Mesendoderm (in vitro differentiated cells): ENCODE measurements around the gene FOXL2.

Experiments used
- DNase-seq: peaks from one replicate; pipeline ENCODE4 v3.0.0; 2013
- H2AK5ac ChIP-seq: 2 replicates; pipeline ENCODE4 v1.6.1; 2013; ENCODE audit warnings: low read length, inconsistent platforms
- H2BK120ac ChIP-seq: 2 replicates; pipeline ENCODE4 v1.6.1; 2013; ENCODE audit warnings: low read depth, mild to moderate bottlenecking, low read length, moderate library complexity, mixed read lengths
- H2BK15ac ChIP-seq: replicated peaks from 2 replicates; pipeline ENCODE4 v1.6.1; 2013; ENCODE audit warnings: low read depth, mild to moderate bottlenecking, moderate library complexity
- H2BK5ac ChIP-seq: 2 replicates; pipeline ENCODE4 v1.6.1; 2013; ENCODE audit warnings: low read length, inconsistent platforms
- H3K18ac ChIP-seq: 2 replicates; pipeline ENCODE4 v1.6.1; 2013; ENCODE audit warnings: mild to moderate bottlenecking, low read length, mixed read lengths
- H3K23ac ChIP-seq: one replicate; pipeline ENCODE4 v1.6.1; 2013; ENCODE audit warnings: low read length
- H3K27ac ChIP-seq: 2 replicates; pipeline ENCODE4 v1.5.1; 2013; ENCODE audit warnings: low read depth, mild to moderate bottlenecking, inconsistent platforms, low read length, moderate library complexity
- H3K27me3 ChIP-seq: 2 replicates; pipeline ENCODE4 v1.6.1; 2013; ENCODE audit warnings: low read length, control low read depth, mild to moderate bottlenecking, inconsistent platforms; ENCODE audit not compliant: insufficient read depth, poor library complexity
- H3K36me3 ChIP-seq: 2 replicates; pipeline ENCODE4 v1.6.1; 2013; ENCODE audit warnings: low read length, inconsistent platforms; ENCODE audit not compliant: control insufficient read depth, insufficient read depth
- H3K4ac ChIP-seq: one replicate; pipeline ENCODE4 v1.6.1; 2013; ENCODE audit warnings: low read depth, mild to moderate bottlenecking, low read length, moderate library complexity
- H3K4me1 ChIP-seq: 2 replicates; pipeline ENCODE4 v1.6.1; 2013; ENCODE audit warnings: low read depth, low read length, inconsistent platforms; ENCODE audit not compliant: control insufficient read depth
- H3K4me2 ChIP-seq: 2 replicates; pipeline ENCODE4 v1.6.1; 2013; ENCODE audit warnings: low read length
- H3K4me3 ChIP-seq: 2 replicates; pipeline ENCODE4 v1.5.1; 2013; ENCODE audit warnings: mild to moderate bottlenecking, low read length
- H3K56ac ChIP-seq: one replicate; pipeline ENCODE4 v1.6.1; 2013; ENCODE audit warnings: low read length
- H3K79me1 ChIP-seq: 2 replicates; pipeline ENCODE4 v1.6.1; 2013; ENCODE audit warnings: low read length, inconsistent platforms
- H3K79me2 ChIP-seq: 2 replicates; pipeline ENCODE4 v1.6.1; 2013; ENCODE audit warnings: mild to moderate bottlenecking, low read length; ENCODE audit not compliant: control insufficient read depth, insufficient read depth
- H3K9ac ChIP-seq: 2 replicates; pipeline ENCODE4 v1.6.1; 2013; ENCODE audit warnings: low read length, inconsistent platforms
- H4K5ac ChIP-seq: one replicate; pipeline ENCODE4 v1.6.1; 2013; ENCODE audit warnings: low read length
- H4K8ac ChIP-seq: one replicate; pipeline ENCODE4 v1.6.1; 2013; ENCODE audit warnings: low read depth, mild to moderate bottlenecking, control low read depth, low read length, moderate library complexity
- WGBS: extraction: QIAGEN DNeasy Blood & Tissue Kit; methylation state at CpG from one replicate; pipeline ENCODE4 v1.1.7; 2013; ENCODE audit warnings: low lambda C conversion rate, missing lambda C conversion rate; ENCODE audit not compliant: insufficient coverage; ENCODE audit errors: extremely low coverage; 5-methylcytosine and 5-hydroxymethylcytosine counted together

FOXL2 gene

DNA sequence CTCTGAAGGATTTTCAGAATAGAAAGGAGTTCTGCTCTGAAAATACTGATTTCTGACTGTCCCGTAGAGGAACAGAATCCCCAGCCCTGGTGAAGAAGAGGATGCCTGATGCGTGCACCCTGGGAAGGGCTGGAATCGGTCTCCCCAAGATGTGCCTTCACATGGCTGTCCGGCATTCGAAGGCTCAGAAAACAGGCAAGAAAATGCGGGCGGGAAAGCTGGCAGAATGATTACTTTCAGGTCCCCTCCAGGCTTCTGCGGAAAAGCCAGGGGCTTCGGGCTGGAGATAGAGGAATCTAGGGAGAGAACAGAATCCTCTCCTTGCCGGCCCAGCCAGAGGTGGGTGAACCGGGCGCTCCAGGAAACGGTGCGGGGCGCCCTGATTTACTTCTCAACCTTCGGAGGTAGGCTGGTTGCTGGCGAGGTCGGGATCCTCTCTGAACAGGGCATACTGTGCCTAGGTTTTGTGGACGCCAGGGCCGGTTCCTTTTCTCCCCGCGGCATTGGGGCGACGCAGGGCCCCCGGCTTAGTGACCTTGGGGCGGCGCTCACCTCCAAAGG is 2.6 kb upstream of the FOXL2 start:
- H2BK120ac ChIP-seq, result no peak overlapping the region
- no peak overlapping the region for H3K27ac ChIP-seq
- H3K4me3 ChIP-seq, result no peak overlapping the region
- no peak overlapping the region for H3K18ac ChIP-seq
- peak overlapping the region; percentile 62 for H3K4me2 ChIP-seq
- H2BK15ac ChIP-seq, result no peak overlapping the region
- H2BK5ac ChIP-seq, result no peak overlapping the region
- peak overlapping the region; percentile 73 for H3K56ac ChIP-seq
- H3K9ac ChIP-seq, result peak overlapping the region; percentile 50
- no peak overlapping the region for H4K5ac ChIP-seq
- H3K23ac ChIP-seq, result no peak overlapping the region
- H4K8ac ChIP-seq, result no peak overlapping the region
- no peaks in the 10 kb centered on the region for H3K79me2 ChIP-seq
- no CpG with 5 or more reads among the region's 27 CpGs for WGBS
- no peaks in the 10 kb centered on the region for H3K36me3 ChIP-seq
- H2AK5ac ChIP-seq, result no peak overlapping the region
- H3K79me1 ChIP-seq, result no peaks in the 10 kb centered on the region
- DNase-seq, result no peak
- peaks cover 4% of the 10 kb centered on the region for H3K4me1 ChIP-seq
- H3K27me3 ChIP-seq, result peaks cover 29% of the 10 kb centered on the region
- H3K4ac ChIP-seq, result no peak overlapping the region

GRCh38 chr3:138949002-138949418 is 2.1 kb upstream of the FOXL2 start:
- no peak overlapping the region for H2AK5ac ChIP-seq
- peaks cover 32% of the 10 kb centered on the region for H3K27me3 ChIP-seq
- no peak overlapping the region for H3K4ac ChIP-seq
- no peaks in the 10 kb centered on the region for H3K36me3 ChIP-seq
- H3K23ac ChIP-seq, result no peak overlapping the region
- no peak overlapping the region for H3K4me3 ChIP-seq
- H3K27ac ChIP-seq, result no peak overlapping the region
- no peak overlapping the region for H2BK5ac ChIP-seq
- no peak overlapping the region for H2BK15ac ChIP-seq
- no peak overlapping the region for H4K8ac ChIP-seq
- H3K9ac ChIP-seq, result no peak overlapping the region
- peak overlapping the region; percentile 62 for H3K4me2 ChIP-seq
- H3K79me1 ChIP-seq, result no peaks in the 10 kb centered on the region
- H3K79me2 ChIP-seq, result no peaks in the 10 kb centered on the region
- peak; percentile 92 for DNase-seq
- H3K56ac ChIP-seq, result no peak overlapping the region
- H3K4me1 ChIP-seq, result peaks cover 4% of the 10 kb centered on the region
- no peak overlapping the region for H4K5ac ChIP-seq
- no peak overlapping the region for H3K18ac ChIP-seq
- WGBS, result no CpG with 5 or more reads among the region's 5 CpGs
- no peak overlapping the region for H2BK120ac ChIP-seq

GRCh38 chr3:138948371-138949001 is 1.5 kb upstream of the FOXL2 start:
- Histone ChIP-seq H4K5ac (no peak overlapping the region), H3K4me3 (no peak overlapping the region), H3K56ac (no peak overlapping the region), H2BK5ac (no peak overlapping the region), H2BK15ac (no peak overlapping the region), H2AK5ac (no peak overlapping the region), H3K79me2 (no peaks in the 10 kb centered on the region), H3K4me2 (no peak overlapping the region), H3K9ac (no peak overlapping the region), H2BK120ac (no peak overlapping the region), H3K27ac (no peak overlapping the region), H3K23ac (no peak overlapping the region), H3K4me1 (peaks cover 4% of the 10 kb centered on the region), H4K8ac (no peak overlapping the region), H3K4ac (no peak overlapping the region), H3K27me3 (peaks cover 37% of the 10 kb centered on the region), H3K79me1 (no peaks in the 10 kb centered on the region), H3K36me3 (no peaks in the 10 kb centered on the region), H3K18ac (no peak overlapping the region)
- WGBS, result no CpG with 5 or more reads among the region's 3 CpGs
- peak; percentile 59 for DNase-seq

- Histone ChIP-seq H3K4me1 (peaks cover 4% of the 10 kb centered on the region), H2BK120ac (no peak overlapping the region), H2BK15ac (no peak overlapping the region), H3K56ac (peak overlapping the region; percentile 44), H3K4ac (no peak overlapping the region), H3K79me2 (no peaks in the 10 kb centered on the region), H3K9ac (peak overlapping the region; percentile 32), H2AK5ac (no peak overlapping the region), H2BK5ac (no peak overlapping the region), H3K4me3 (no peak overlapping the region), H3K18ac (peak overlapping the region; percentile 29), H3K79me1 (no peaks in the 10 kb centered on the region), H4K8ac (no peak overlapping the region), H3K27me3 (peaks cover 45% of the 10 kb centered on the region), H3K27ac (no peak overlapping the region), H3K23ac (no peak overlapping the region), H3K4me2 (peak overlapping the region; percentile 44), H3K36me3 (no peaks in the 10 kb centered on the region), H4K5ac (no peak overlapping the region)
- DNase-seq, result peak; percentile 77
- WGBS, result no CpG with 5 or more reads among the region's 21 CpGs
Observed at GRCh38 chr3:138947495-138948121, 671 bp upstream of the FOXL2 start.

DNA sequence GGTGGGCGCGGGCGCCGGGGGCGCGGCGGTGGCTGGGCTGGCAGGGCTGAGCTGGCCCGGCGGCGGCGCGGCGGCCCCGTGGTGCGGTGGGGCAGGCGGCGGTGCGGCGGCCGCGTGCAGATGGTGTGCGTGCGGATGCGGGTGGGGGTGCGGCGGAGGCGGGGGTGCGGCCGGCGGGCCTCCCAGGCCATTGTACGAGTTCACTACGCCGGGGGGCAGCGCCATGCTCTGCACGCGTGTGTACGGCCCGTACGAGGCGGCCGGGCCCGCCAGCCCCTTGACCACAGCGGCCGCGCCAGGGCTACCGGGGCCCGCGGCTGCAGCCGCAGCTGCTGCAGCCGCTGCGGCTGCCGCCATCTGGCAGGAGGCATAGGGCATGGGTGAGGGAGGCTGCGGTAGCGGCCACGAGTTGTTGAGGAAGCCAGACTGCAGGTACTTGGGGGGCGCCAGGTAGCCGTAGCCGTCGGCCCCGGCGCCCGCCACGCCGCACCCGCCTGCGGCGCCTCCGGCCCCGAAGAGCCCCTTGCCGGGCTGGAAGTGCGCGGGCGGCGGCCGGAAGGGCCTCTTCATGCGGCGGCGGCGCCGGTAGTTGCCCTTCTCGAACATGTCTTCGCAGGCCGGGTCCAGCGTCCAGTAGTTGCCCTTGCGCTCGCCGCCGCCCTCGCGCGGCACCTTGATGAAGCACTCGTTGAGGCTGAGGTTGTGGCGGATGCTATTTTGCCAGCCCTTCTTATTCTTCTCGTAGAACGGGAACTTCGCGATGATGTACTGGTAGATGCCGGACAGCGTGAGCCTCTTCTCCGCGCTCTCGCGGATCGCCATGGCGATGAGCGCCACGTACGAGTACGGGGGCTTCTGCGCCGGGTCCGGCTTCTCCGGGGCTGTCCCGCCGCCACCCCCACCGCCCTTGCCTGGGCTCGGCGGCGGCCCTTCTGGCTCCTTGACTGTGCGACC is 951 bp downstream of the FOXL2 start:
- no peak overlapping the region for H4K8ac ChIP-seq
- no peak overlapping the region for H3K23ac ChIP-seq
- peak overlapping the region; percentile 61 for H3K56ac ChIP-seq
- no peak overlapping the region for H2BK120ac ChIP-seq
- no peaks in the 10 kb centered on the region for H3K36me3 ChIP-seq
- H4K5ac ChIP-seq, result no peak overlapping the region
- H3K4me3 ChIP-seq, result peak overlapping the region; percentile 13
- H3K27ac ChIP-seq, result no peak overlapping the region
- peak overlapping the region; percentile 34 for H3K18ac ChIP-seq
- peak overlapping the region; percentile 44 for H3K4me2 ChIP-seq
- peak; percentile 78 for DNase-seq
- no peaks in the 10 kb centered on the region for H3K79me1 ChIP-seq
- H3K4ac ChIP-seq, result no peak overlapping the region
- H3K79me2 ChIP-seq, result no peaks in the 10 kb centered on the region
- peaks cover 4% of the 10 kb centered on the region for H3K4me1 ChIP-seq
- H2BK5ac ChIP-seq, result no peak overlapping the region
- H3K9ac ChIP-seq, result peak overlapping the region; percentile 58
- H2BK15ac ChIP-seq, result no peak overlapping the region
- WGBS, result no CpG with 5 or more reads among the region's 120 CpGs
- no peak overlapping the region for H2AK5ac ChIP-seq
- peaks cover 53% of the 10 kb centered on the region for H3K27me3 ChIP-seq
